Measurements from ENCODE around the gene TGM3. TPM values are rescaled to one million over a fixed set of nuclear protein-coding genes. Genes with fewer than 3 reads are reported as not detected.

The TGM3 gene
- polyA plus RNA-seq, 1 donor from 2014 or later: 0.24 TPM

DNA sequence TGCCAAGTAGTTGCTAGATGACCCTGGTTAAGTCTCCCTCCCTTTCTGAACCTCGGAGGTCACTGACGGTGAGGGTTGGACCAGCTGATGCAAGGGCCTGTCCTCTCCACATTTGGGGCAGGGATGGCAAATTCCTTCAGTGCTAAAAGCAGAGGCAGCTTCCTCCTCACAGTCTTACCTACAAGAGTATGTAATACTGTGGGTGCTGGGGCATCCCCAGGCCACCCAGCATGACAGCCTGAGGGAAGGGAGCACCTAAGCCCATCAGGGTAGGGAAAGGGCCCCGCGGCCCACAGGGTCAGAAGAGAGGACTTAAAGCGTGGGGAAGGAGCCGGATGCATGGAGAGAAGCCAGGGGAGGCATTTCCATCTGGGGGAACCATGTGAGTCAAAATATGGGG, 38.0 kb downstream of the TGM3 start:
- Histone ChIP-seq H3F3A (ENCODE audit: insufficient read depth, low read length, poor library complexity, severe bottlenecking) (no peaks in the 10 kb centered on the region), H3K9me2 (ENCODE audit: insufficient read depth, low read length) (no peaks in the 10 kb centered on the region), H3K27me3 (ENCODE audit: insufficient read depth, low read depth, low read length) (no peaks in the 10 kb centered on the region), H3K9ac (ENCODE audit: low read length) (no peak overlapping the region), H3K79me2 (replicated peaks; ENCODE audit: insufficient read depth, low read length) (no peaks in the 10 kb centered on the region), H3K9me3 (ENCODE audit: low read length) (no peaks in the 10 kb centered on the region), H3K4me2 (ENCODE audit: low read length) (no peak overlapping the region), H2AFZ (ENCODE audit: low read depth, low read length) (no peak overlapping the region), H3K27ac (ENCODE audit: low read length) (no peak overlapping the region), H3K4me3 (ENCODE audit: low read length) (no peak overlapping the region), H4K20me1 (ENCODE audit: insufficient read depth) (no peaks in the 10 kb centered on the region), H3K36me3 (ENCODE audit: insufficient read depth, low read length) (no peaks in the 10 kb centered on the region)
- no peak for TF ChIP-seq EZH2 (IDR thresholded peaks at IDR 0.05; ENCODE audit: borderline replicate concordance, insufficient read depth, low read length, poor library complexity, severe bottlenecking)
- TF ChIP-seq, protein P1, sequence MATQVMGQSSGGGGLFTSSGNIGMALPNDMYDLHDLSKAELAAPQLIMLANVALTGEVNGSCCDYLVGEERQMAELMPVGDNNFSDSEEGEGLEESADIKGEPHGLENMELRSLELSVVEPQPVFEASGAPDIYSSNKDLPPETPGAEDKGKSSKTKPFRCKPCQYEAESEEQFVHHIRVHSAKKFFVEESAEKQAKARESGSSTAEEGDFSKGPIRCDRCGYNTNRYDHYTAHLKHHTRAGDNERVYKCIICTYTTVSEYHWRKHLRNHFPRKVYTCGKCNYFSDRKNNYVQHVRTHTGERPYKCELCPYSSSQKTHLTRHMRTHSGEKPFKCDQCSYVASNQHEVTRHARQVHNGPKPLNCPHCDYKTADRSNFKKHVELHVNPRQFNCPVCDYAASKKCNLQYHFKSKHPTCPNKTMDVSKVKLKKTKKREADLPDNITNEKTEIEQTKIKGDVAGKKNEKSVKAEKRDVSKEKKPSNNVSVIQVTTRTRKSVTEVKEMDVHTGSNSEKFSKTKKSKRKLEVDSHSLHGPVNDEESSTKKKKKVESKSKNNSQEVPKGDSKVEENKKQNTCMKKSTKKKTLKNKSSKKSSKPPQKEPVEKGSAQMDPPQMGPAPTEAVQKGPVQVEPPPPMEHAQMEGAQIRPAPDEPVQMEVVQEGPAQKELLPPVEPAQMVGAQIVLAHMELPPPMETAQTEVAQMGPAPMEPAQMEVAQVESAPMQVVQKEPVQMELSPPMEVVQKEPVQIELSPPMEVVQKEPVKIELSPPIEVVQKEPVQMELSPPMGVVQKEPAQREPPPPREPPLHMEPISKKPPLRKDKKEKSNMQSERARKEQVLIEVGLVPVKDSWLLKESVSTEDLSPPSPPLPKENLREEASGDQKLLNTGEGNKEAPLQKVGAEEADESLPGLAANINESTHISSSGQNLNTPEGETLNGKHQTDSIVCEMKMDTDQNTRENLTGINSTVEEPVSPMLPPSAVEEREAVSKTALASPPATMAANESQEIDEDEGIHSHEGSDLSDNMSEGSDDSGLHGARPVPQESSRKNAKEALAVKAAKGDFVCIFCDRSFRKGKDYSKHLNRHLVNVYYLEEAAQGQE (IDR thresholded peaks at IDR 0.05; ENCODE audit: borderline replicate concordance): no peak
- no peak for TF ChIP-seq TAF1 (IDR thresholded peaks at IDR 0.05; ENCODE audit: low read depth)
- TF ChIP-seq EP300 (conservative IDR thresholded peaks at IDR 0.05; ENCODE audit: poor library complexity, severe bottlenecking): no peak
- no peak for TF ChIP-seq MXI1 (conservative IDR thresholded peaks at IDR 0.05; ENCODE audit: poor library complexity, severe bottlenecking)
- TF ChIP-seq, protein P2, sequence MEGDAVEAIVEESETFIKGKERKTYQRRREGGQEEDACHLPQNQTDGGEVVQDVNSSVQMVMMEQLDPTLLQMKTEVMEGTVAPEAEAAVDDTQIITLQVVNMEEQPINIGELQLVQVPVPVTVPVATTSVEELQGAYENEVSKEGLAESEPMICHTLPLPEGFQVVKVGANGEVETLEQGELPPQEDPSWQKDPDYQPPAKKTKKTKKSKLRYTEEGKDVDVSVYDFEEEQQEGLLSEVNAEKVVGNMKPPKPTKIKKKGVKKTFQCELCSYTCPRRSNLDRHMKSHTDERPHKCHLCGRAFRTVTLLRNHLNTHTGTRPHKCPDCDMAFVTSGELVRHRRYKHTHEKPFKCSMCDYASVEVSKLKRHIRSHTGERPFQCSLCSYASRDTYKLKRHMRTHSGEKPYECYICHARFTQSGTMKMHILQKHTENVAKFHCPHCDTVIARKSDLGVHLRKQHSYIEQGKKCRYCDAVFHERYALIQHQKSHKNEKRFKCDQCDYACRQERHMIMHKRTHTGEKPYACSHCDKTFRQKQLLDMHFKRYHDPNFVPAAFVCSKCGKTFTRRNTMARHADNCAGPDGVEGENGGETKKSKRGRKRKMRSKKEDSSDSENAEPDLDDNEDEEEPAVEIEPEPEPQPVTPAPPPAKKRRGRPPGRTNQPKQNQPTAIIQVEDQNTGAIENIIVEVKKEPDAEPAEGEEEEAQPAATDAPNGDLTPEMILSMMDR (IDR thresholded peaks at IDR 0.05; ENCODE audit: poor library complexity, severe bottlenecking): no peak
- TF ChIP-seq SMC3 (conservative IDR thresholded peaks at IDR 0.05; ENCODE audit: poor library complexity): no peak

DNA sequence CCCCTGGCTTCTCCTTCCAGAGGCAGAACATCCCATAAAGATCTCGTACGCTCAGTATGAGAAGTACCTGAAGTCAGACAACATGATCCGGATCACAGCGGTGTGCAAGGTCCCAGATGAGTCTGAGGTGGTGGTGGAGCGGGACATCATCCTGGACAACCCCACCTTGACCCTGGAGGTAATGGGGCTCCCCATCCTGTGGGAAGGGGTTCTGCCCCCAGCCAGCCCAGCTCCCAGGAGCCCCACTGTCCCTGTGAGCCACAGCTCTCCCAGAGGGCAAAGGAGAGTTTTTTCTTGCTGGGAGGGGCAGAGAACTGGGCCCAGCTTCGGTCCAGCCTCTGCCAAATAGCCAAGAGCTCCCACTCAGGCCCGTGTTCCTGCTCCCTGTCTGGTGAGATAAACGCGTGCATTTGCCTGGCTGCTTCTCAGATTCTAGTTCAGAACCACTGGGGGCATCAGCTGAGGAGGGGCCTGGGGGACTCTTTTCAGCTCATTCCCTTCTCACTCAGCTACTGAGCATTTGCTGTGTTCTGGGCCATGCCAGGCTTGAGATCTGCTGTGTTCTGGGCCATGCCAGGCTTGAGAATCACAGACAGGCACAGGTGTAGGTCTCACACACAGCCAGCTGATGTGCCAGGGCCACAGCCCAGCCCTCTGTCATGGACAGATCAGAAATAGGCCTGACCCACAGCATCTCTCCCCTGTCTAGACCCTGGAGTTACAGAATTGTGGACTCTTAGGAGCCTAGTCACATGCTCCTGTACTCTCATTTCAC, 39.5 kb downstream of the TGM3 start:
- H3K9me3 ChIP-seq (ENCODE audit: low read length): no peaks in the 10 kb centered on the region
- H3K27ac ChIP-seq (ENCODE audit: low read length): no peak overlapping the region
- H3K9me2 ChIP-seq (ENCODE audit: insufficient read depth, low read length): no peaks in the 10 kb centered on the region
- H3K27me3 ChIP-seq (ENCODE audit: insufficient read depth, low read depth, low read length): no peaks in the 10 kb centered on the region
- H3K9ac ChIP-seq (ENCODE audit: low read length): no peak overlapping the region
- no peaks in the 10 kb centered on the region for H3K79me2 ChIP-seq (replicated peaks; ENCODE audit: insufficient read depth, low read length)
- no peaks in the 10 kb centered on the region for H3K36me3 ChIP-seq (ENCODE audit: insufficient read depth, low read length)
- no peaks in the 10 kb centered on the region for H4K20me1 ChIP-seq (ENCODE audit: insufficient read depth)
- no peaks in the 10 kb centered on the region for H3F3A ChIP-seq (ENCODE audit: insufficient read depth, low read length, poor library complexity, severe bottlenecking)
- H2AFZ ChIP-seq (ENCODE audit: low read depth, low read length): no peak overlapping the region
- no peak for TF ChIP-seq EP300 (conservative IDR thresholded peaks at IDR 0.05; ENCODE audit: poor library complexity, severe bottlenecking)
- no peak for TF ChIP-seq SMC3 (conservative IDR thresholded peaks at IDR 0.05; ENCODE audit: poor library complexity)
- TF ChIP-seq, protein P2 (IDR thresholded peaks at IDR 0.05; ENCODE audit: poor library complexity, severe bottlenecking): no peak
- TF ChIP-seq EZH2 (IDR thresholded peaks at IDR 0.05; ENCODE audit: borderline replicate concordance, insufficient read depth, low read length, poor library complexity, severe bottlenecking): no peak
- TF ChIP-seq MXI1 (conservative IDR thresholded peaks at IDR 0.05; ENCODE audit: poor library complexity, severe bottlenecking): no peak
- TF ChIP-seq RAD21 (conservative IDR thresholded peaks at IDR 0.05): no peak
- TF ChIP-seq, protein P1 (IDR thresholded peaks at IDR 0.05; ENCODE audit: borderline replicate concordance): no peak
- no peak for TF ChIP-seq TAF1 (IDR thresholded peaks at IDR 0.05; ENCODE audit: low read depth)
- no peak for TF ChIP-seq POLR2AphosphoS5 (IDR thresholded peaks at IDR 0.05)
- no peak overlapping the region for H3K4me3 ChIP-seq (ENCODE audit: low read length)
- H3K4me2 ChIP-seq (ENCODE audit: low read length): no peak overlapping the region

All from neural cell (in vitro differentiated cells).